ENCODE data around the gene FOXB2.
"Not testable (repeated sequence)": the region's sequence is repeated elsewhere in the genome, so short reads cannot be mapped to it uniquely, and the experiment has no call there.

Gene FOXB2

DNA sequence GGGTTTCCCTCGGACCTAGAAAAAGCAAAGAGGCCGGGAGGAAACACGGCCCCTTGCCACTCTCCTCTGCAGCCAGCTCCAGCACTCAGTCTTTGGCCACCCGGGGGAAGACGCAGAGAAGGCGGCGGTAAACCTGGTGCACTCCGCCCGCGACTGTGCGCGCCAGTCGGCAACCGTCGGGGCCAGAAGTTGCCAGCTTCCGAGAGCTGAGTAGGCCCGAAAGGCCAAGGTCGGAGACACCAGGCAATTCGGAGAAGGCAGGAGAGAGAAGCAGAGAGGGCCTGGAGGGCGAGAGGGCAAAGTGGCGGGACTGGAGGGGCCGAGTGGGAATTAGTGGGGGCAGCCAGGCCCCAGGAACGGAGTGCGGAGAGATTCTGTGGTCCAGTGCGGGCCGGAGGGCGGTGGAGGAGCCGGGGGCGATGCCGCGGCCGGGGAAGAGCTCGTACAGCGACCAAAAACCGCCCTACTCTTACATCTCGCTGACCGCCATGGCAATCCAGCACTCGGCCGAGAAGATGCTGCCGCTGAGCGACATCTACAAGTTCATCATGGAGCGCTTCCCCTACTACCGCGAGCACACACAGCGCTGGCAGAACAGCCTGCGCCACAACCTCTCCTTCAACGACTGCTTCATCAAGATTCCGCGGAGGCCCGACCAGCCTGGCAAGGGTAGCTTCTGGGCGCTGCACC, at the start of gene FOXB2:
FOXB2 (plus strand) TSS at position 420 of the 690 bp plus-strand sequence; CDS start at position 420, 0 bp downstream.
- DNase-seq = no peak

DNA sequence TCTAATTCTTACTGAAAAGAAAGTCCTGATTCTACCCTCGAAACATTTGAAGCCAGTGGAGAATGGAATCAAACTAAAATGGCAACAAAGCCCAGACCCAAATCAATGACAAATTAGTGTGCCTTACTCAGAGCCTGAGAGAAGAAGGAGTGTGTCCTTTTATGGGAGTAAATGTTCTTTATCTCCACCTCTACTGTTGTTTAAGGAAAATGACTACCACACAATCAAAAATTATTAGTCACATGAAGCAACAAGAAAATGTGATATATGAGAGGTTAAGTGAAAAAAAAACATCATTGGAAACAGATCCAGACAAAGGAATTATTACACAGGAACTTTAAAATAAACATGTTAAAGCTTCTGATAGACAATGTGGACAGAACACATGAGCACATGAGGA, 49.7 kb upstream of the FOXB2 start:
- no peak for DNase-seq

DNA sequence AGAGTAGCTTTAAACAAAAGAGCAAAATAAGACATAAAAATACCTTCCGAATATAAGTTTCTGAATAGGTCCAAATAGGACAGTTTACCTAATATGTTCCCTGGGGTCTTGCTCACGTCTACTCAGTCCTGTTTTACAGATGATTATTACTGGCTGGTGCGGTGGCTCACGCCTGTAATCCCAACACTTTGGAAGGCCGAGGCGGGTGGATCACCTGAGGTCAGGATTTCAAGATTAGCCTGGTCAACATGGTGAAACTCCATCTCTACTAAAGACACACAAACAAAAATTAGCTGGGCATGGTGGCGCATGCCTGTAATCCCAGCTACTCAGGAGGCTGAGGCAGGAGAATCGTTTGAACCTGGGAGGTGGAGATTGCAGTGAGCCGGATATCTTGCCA, 40.6 kb upstream of the FOXB2 start:
- DNase-seq = not testable (repeated sequence)

DNA sequence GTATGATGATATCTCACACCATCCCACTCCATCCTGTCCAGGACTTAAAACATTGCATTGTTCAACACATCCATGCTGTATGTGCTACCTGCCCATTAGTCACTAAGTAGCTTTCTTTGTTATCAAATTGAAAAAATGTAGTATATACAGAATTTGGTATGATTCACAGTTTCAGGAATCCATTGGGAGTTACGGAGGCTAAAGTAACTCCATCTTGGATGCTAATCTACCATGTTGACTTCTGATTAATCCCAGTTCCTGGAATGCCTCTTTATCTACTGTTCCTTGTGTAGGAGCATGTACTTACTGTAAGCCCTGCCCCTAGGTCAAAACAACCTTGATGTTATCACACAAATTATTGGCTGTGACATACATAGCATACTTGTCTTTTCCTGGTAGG, 38.9 kb upstream of the FOXB2 start:
- no peak for DNase-seq

DNA sequence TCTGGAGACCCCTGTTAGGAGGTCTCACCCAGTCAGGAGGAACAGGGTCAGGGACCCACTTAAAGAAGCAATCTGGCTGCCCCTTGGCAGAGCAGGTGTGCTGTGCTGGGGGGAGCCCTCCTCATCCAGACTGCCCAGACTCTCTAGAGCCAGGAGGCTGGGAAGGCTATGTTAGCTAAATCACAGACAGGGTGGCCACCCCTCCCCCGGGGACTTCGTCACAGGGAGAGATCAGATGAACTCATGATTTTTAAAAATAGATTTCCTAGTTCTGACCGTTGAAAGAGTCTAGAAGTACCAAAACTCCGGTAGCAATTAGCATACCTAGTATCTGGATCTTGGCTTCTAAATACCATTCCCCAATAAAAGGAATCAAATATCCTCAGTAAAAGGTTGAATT, 35.0 kb upstream of the FOXB2 start:
- no peak for DNase-seq

DNA sequence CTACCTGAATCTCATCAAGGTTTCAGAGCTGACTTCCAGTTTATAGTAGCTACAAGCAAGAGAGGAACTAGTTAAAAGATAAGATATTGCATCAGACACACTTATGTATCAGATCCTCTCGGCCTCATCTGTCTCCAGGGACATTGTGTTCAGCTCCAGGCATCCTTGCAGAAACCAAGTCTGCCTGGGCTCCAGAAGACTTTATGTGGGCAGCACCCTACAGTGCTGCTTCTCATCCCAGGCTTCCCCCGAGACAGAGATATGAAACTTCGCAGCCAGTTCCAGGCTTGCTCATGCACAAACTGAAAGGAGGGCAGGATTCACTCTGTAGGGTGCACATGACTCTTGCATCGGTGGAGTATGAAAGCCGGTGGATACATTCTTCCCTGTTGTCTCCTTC, 33.9 kb upstream of the FOXB2 start:
- DNase-seq = no peak

DNA sequence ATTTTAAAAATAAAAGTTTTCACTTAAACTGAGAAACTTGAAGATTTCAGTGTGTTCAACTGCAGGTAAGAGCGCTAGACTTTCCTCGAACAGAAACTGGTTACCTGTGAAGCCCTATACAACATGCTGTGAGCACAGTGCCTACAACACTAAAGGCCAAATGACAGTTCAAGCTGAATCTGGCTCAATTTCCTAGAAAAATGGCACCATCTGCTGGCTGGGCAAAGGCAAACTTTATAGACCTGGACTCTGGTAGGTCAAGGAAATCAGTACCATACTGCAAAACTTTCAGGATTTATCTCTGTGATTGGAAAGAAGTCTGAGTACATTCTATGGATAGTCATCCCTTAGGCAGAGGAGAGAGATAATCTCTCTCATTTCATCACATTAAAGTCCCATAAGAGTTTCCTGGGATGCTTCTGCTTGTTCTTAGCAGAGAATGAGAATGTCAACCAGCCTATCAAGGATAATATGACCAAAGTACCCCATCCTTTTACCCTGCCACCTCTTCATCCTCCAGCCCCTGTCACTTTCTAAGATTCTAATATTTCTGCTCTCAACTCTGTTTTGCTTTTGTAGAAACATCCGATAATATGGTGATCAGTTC, 31.8 kb upstream of the FOXB2 start:
- DNase-seq = peak; percentile 36

DNA sequence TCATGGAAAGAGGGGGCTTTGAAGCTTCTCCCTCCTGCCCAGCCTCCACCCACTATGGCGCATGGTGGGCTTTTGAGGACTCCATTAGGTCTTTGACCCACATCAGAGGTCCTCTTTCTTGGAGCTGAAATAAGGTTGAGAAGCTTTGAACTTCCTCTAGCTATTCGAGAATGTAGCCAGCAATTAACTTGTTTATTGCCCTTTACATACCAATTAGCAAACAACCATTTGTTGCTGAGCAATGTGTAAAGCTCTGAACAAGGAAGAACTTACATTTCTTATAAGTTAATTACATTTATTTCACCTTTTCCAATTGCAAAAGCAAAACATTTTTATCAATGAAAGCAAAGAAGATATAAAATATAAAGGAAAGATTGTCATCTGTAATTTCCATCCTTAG, 30.5 kb upstream of the FOXB2 start:
- DNase-seq = no peak

DNA sequence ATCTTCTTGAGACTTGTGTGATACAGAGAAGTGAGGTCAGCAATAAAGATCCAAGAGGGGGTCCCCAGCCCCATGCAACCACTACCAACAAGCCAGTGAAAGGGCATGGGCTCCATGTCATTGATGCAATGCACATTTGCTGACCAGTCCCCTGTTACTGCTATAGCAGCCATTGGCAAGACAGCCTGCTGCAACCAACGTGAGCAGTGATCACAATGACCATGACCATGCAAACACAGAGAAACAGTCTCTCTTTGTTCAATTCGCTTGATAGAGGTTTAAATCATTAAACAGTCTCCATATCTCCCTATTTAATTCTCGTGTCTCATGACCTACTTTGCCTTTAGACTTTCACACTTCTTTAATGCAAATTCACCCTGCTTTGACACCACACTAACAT, 30.0 kb upstream of the FOXB2 start:
- no peak for DNase-seq

DNA sequence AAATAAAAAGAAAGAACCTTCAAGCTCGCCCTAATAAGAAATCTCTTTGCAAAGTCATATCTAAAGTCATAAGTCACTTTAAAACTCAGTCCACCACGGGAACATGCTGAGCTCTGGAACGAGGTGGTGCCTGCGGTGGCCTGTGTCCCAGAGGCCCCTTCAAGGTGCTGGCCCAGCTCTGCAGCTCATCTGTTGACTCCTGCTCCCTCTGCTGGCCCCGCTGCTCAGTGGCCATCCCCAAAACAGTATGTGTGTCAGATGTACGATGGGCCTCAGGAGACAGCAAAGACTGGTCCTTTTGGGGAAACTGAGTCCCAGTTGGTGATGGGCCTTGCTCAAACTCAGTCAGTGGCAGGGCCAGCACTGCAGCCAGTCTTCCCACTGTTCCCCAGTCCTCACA, 22.8 kb upstream of the FOXB2 start:
- no peak for DNase-seq

DNA sequence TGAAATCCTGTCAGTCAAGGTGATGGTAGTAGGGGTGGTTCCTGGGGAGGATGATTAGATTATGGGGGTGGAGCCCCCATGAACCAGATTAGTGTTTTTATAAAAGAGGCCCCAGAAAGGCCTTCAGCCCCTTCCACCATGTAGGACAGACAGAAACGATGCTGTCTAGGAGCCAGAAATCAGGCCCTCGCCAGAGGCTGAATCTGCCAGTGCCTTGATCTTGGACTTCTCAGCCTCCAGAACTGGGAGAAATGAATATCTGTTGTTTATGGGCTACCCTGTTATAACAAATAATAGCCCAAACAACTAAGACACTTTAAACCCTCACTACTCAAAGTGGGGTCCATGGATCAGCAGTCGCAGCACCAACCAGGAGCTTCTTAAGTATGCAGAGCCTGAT, 20.2 kb upstream of the FOXB2 start:
- no peak for DNase-seq

DNA sequence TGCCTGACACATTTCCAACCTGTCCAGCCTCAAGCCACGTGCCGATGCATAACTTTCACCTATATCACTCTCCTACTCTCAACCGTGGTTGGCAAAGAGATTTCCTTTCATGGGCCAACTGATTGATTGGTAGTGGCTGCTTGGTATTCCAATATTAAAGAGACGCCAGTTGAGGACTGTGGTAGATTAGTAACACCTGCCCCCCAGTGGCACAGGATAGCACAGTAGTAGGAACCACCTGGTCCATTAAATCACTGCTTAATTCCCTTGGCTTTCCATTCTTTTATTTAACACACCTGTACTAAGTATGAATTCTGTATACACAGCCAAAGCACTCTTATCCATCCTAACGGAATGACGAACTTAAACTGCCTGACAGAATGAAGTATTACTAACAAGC, 19.1 kb upstream of the FOXB2 start:
- no peak for DNase-seq

DNA sequence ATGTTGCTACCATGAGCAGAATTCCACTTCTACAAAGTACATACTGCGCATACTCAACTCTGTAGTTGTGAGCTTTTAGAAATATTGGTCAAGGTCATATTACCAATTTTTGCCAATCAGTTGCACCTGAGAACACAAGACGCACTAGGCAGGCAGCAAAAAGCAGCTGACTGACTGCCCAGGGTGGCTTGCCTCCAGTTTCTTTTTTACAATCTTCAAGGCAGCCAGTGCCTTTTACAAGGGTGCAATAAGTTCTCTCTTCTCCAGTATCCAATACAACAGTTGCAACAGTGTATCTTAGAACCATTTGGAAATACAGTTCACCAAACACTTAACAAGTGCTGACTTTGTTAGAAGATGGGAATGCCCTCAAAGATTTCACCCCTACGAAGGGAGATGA, 16.1 kb upstream of the FOXB2 start:
- no peak for DNase-seq

DNA sequence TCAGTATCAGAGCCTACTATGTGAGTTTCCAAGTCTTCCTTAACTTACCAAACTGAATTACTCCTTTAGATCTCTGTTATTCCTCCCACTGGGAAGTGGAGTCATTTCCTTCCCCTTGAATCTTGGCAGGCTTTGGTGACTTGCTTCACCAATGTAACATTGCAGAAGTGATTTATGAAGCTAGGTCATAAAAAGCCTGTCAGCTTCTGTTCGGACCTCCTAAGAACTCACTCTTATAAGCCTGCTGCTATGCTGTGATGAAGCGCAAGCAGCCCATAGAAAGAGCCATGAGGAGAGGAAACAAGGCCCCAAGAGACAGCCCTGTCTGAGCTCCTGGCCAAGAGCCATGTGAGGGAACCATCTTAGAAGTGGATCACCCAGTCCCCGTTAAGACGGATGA, 14.2 kb upstream of the FOXB2 start:
- DNase-seq = no peak

DNA sequence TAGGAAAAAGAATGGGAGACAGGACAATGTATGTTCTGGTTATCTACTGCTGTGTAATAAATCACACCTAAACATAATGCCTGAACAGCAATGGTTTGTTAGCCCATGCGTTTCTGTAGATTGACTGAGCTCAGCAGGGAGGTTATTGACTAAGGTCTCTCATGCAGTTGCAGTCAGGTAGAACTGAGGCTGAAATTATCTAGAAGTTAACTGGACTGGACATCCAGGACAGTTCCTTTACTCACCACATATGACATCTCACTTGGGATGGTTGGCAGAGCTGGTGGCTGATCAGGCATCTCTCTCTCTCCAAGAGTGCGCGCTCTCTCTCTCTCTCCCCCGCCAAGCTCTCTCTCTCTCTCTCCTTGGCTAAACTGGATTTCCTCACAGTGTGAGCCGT, 8.9 kb upstream of the FOXB2 start:
- DNase-seq = no peak

DNA sequence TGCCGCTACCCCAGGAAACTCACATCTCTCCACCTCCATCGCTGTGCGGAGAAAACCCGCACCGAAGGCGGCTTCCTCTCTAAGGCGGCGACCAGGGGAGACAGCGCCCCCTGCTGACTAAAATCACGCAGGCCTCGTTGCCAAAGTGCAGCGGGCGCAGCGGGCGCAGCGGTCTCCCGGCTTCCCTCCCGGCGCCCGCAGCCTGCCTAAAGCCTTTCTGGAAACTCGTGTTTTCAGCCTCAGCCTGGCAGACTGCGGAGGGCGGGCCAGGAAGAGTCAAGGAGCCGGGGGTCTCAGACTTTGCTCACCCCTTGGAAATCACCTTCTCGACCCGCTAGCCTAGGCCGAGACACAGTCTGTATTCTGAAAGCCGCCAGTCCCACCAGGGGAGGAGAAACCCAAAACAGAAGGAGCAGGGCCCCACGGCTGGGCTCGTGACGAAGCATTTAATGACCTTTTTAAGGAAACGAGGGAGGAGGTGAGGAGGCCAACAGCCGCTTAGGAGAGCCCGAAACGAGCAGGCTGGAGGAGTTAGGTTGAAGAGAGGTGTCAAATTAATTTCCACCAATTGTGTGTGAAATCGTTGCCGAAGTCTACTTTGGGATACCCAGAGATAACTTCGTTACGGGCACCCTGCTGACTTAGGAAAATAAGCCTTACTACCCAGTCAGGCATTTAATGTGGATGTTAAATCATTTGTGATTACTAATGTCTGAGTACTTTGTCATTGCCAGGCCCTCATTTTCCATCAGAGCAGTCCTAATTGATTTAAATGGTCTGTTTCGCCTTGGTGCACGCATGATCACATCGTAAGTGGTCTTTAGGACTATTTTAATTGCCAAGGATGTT, 7.3 kb upstream of the FOXB2 start:
- DNase-seq = peak; percentile 69

DNA sequence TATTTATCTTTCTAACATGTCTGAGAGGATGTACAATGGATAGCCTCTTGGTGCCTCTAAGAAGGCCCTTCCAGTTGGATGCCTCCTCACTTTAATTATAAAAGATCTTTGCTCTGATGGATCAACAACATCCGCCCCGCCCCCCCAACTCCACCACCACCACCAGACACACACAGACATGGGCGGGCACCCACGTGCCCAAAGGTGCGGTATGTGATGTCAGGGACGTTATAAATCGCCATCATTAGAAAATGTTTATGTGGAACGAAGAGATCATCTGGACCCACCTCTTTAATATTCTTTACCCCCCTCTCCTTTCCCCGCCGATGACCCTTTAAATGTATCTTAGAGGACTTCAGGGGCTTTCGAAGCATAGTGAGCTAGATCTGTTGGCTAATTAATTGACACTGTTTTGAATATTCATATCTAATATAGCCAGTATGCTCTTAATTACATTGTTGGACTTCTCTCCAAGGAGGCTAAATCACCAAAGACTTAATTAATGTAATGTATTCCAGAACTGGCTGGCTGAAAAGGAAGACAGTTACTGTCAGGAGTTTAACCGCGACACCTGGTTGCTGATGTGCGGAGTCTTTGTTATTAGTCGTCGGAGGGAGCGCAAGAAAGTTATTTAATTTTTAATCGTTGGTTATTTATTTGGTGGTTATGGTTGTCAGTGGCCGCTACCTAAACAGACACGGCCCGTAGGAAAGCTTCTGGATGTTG, 6.1 kb upstream of the FOXB2 start:
- no peak for DNase-seq

DNA sequence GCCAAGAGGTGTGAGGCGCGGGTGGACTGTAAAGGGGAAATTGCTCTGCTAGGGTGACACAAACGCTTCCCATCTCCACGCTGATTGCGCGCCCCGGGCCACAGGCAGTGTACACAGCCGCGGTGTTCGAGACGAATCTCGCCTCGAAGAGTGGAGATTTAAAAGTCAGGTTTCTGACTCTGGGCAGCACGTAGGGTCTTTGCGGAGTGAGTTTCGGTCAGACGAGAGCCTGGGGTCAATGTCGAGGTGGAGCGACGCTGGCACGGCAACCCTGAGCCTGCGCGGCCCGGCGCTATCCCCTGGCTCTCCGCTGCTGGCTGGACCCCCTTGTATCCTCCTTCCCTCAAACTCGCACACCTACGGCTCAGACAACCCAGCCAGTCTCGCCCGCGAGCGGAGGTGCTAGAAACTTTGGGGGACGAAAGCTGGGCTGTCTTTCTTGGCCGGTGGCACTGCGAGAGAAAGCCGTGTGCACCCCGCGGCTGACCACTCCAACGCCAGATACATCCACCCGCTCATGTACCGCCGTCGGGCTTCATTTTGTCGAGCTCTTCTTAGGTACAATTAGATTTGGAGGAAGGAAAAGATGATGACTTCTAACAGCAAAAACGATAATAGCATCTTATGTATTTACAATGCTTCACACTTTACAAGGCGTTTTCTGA, 5.4 kb upstream of the FOXB2 start:
- DNase-seq = no peak

DNA sequence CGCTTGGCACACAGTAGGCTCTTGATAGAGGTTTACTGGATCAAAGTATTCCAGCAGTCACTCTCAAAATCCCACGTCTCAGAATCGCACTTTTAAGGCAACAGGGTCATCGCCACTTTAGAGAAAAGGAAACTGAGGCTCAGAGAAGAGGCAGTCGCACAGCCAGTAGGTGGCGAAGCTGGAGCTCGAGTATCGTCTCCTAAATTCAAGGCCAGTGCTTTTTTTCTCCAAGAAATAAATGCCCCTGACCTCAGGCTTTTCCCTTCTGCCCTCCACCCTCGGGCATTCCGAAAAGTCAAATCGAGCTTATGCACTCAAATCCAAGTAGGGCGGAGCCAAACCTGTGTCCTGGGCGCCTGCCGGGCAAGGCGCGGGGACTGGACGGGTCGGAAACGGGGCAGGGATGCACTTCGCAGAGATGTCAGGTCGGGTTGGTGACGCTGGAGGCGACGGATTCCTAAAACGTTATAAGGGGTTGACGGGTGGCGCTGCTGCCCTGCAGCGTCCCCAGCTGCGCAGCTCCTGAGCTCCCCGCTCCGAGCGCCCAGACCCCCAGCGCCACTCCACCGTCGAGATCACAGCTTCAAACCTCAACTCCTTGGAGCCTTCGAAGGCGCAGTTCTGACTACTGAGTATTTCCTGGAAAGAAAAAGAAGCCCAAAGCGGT, 4.7 kb upstream of the FOXB2 start:
- DNase-seq = no peak

DNA sequence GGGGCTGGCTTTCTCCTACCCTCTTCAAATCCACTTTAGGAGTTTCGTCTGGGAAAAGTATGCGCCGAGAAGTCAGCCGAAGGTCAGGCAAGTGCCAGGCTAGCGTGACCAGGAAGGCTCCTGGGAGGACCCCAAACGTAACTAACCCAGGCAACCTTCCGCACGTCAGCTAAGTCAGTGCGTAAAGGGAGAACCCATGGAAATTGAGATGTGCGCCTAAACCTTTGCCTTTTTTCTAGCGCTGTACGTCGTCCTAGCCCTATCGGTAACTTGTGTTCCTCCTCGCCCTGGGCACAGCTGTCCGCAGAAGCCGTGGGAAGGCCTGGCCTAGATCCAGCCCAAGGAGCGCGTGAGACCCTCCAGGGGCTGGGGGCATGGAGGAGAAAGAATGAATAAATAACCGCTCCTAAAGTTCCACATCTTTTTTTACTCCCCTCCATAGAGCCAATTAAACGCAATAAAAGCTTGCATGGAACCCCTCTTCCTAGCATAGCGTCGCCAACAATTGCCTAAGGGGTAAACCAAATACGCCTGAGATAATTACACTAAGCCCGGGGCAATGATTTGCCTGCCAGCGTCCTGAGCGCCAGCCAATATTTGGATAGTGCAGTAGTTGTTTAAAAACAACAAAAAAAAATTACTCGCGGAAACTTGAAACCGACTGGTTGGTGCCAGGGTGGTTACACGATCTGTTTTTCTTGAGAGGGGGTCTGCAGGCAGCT, 4.0 kb upstream of the FOXB2 start:
- DNase-seq = no peak

DNA sequence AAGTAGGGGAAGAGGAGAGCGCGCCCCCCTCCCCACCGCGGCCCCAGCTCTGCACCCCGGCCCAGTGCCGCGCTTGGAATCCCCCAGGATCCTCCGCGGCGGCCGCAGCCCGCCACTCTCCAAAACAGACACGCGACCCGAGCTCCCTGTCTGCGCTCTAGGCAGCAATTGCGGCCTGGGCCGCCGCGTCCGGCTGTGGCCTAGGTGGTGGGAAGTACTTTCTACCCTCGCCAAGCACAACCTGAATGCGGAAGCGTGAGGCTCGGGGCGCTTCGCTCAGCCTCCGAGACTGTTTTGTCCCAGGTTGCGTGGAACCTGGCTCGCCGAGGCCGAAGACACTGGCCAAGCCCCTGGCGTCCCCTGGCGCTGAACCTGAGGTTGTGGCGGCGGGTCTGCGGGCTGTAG, 3.3 kb upstream of the FOXB2 start:
- DNase-seq = no peak
